CD4-positive, alpha-beta T cell (primary cell): ENCODE measurements around the gene RRAS. TPM values are rescaled to one million over a fixed set of nuclear protein-coding genes. Genes with fewer than 3 reads are reported as not detected.

Experiments used
- ATAC-seq: fragments of 200-7000 bp; cut with Tn5 transposase; one replicate; pipeline ENCODE4 v1.10.0; 2022; ENCODE audit warnings: mild to moderate bottlenecking; ENCODE audit not compliant: poor library complexity
- CTCF ChIA-PET: fragments of 350-600 bp; sonication (Branson Sonifier 250); formaldehyde crosslinking; loops from one replicate; lab custom pipeline; 2021; ENCODE audit warnings: antibody characterized with exemption, inconsistent platforms; lab: Charles Lee
- POLR2A ChIA-PET: fragments of 350-600 bp; sonication (Branson Sonifier 250); formaldehyde crosslinking; loops from one replicate; lab custom pipeline; 2021; ENCODE audit warnings: antibody characterized with exemption, inconsistent platforms; lab: Charles Lee
- DNase-seq, 14 experiments: peaks; one replicate each; pipeline ENCODE4 v3.0.0-alpha.2; 2013 to 2020; ENCODE audit warnings: mixed read lengths in 2 of 14
- H3K27ac ChIP-seq, 2 donors: one replicate each; pipeline versions ENCODE4 v1.5.1 to v1.7.0; 2013; ENCODE audit warnings: low read length in 2 of 2, low read depth in 1 of 2, mild to moderate bottlenecking in 1 of 2
- H3K27me3 ChIP-seq, 2 experiments: 1 replicate in 1 of 2; 2 replicates in 1 of 2; pipeline versions ENCODE4 v1.6.1 to v1.7.0; 2013; ENCODE audit warnings: low read length in 2 of 2, control low read depth in 1 of 2, mild to moderate bottlenecking in 1 of 2, moderate library complexity in 1 of 2; ENCODE audit not compliant: insufficient read depth in 2 of 2, control insufficient read depth in 1 of 2
- H3K36me3 ChIP-seq: one replicate; pipeline ENCODE4 v1.6.1; 2013; ENCODE audit warnings: low read length, control low read depth; ENCODE audit not compliant: insufficient read depth
- H3K4me1 ChIP-seq: one replicate; pipeline ENCODE4 v1.6.1; 2013; ENCODE audit warnings: low read length, control low read depth; ENCODE audit not compliant: insufficient read depth
- H3K4me3 ChIP-seq: one replicate; pipeline ENCODE4 v1.5.1; 2013; ENCODE audit warnings: mild to moderate bottlenecking, low read length, moderate library complexity
- H3K9me3 ChIP-seq, 2 experiments: 1 replicate in 1 of 2; 2 replicates in 1 of 2; pipeline versions ENCODE4 v1.6.1 to v1.7.0; 2013; ENCODE audit warnings: low read length in 2 of 2, mild to moderate bottlenecking in 2 of 2, control low read depth in 1 of 2, moderate library complexity in 1 of 2; ENCODE audit not compliant: control insufficient read depth in 1 of 2, insufficient read depth in 1 of 2
- H3K27ac Mint-ChIP-seq: one replicate; pipeline ENCODE4 v1.8.0; 2020; ENCODE audit warnings: mixed read lengths
- H3K27me3 Mint-ChIP-seq: one replicate; pipeline ENCODE4 v1.8.0; 2021; ENCODE audit warnings: mixed read lengths
- H3K36me3 Mint-ChIP-seq: one replicate; pipeline ENCODE4 v1.8.0; 2021; ENCODE audit warnings: low read depth, mixed read lengths
- H3K4me1 Mint-ChIP-seq: one replicate; pipeline ENCODE4 v1.8.0; 2021; ENCODE audit warnings: low read depth, mixed read lengths
- H3K4me3 Mint-ChIP-seq: one replicate; pipeline ENCODE4 v1.8.0; 2020; ENCODE audit warnings: mild to moderate bottlenecking, mixed read lengths
- H3K9me3 Mint-ChIP-seq: one replicate; pipeline ENCODE4 v1.8.0; 2020; ENCODE audit warnings: mixed read lengths
- CTCF ChIP-seq: fragments of 200-600 bp; IDR thresholded peaks from one replicate; pipeline ENCODE4 v1.8.0; 2022; ENCODE audit warnings: antibody characterized with exemption, mild to moderate bottlenecking
- intact Hi-C, 2 experiments: fragments of 100-400 bp; cut with DNase I in 1 of 2; cut with micrococcal nuclease in 1 of 2; formaldehyde crosslinking; loops; one replicate each; pipeline versions ENCODE4 v1.15.1 to v1.9.0; 2023 to 2025; cut with DNase I, micrococcal nuclease
- total RNA-seq, 174 experiments: library from RNA in 2 of 174; stranded (reverse) in 2 of 174; gene quantifications; one replicate each; pipeline ENCODE4 v1.2.3 and lab custom pipeline; 2021 to 2026

The RRAS gene
- total RNA-seq, 2 experiments from 2014 or later: 4.2 to 4.7 TPM

- TF ChIP-seq CTCF: no peak
- intact Hi-C loops: no loop called here
- no peaks in the 10 kb centered on the region for H3K9me3 ChIP-seq
- ChIA-PET CTCF (no interaction called here), POLR2A (interaction anchor here (0.6 to 1.5 kb wide), 2 partner anchors 40 to 150 kb away, joined by 4 to 5 read pairs; partner anchors contain the start of gene RRAS)
- no peaks in the 10 kb centered on the region for H3K27me3 ChIP-seq
- Mint-ChIP-seq H3K36me3 (peaks cover 55% of the 10 kb centered on the region), H3K27ac (peak overlapping the region; percentile 53), H3K27me3 (no peaks in the 10 kb centered on the region), H3K9me3 (no peaks in the 10 kb centered on the region), H3K4me3 (no peak overlapping the region), H3K4me1 (peaks cover 16% of the 10 kb centered on the region)
- no peak overlapping the region for H3K27ac ChIP-seq
- peaks cover 77% of the 10 kb centered on the region for H3K36me3 ChIP-seq
- ATAC-seq (no peak), DNase-seq (no peak)
- H3K4me3 ChIP-seq: no peak overlapping the region
- peaks cover 15% of the 10 kb centered on the region for H3K4me1 ChIP-seq
These were observed 40.3 kb downstream of the RRAS start for GRCh38 chr19:49599378-49600295.

- DNase-seq: no peak
- H3K36me3 ChIP-seq: peaks cover 73% of the 10 kb centered on the region
- POLR2A ChIA-PET: interaction anchor here (1.7 kb wide), 1 partner anchor 44 kb away, joined by 4 read pairs; the partner anchor contains the start of gene SCAF1
- H3K27me3 Mint-ChIP-seq: no peaks in the 10 kb centered on the region
- ATAC-seq: no peak
- peaks cover 26% of the 10 kb centered on the region for H3K4me1 ChIP-seq
- no peaks in the 10 kb centered on the region for H3K27me3 ChIP-seq
- H3K4me3 Mint-ChIP-seq: no peak overlapping the region
- peaks cover 62% of the 10 kb centered on the region for H3K36me3 Mint-ChIP-seq
- no peaks in the 10 kb centered on the region for H3K9me3 ChIP-seq
- no peak for TF ChIP-seq CTCF
- no peak overlapping the region for H3K27ac Mint-ChIP-seq
- intact Hi-C loops: no loop called here
- no peak overlapping the region for H3K4me3 ChIP-seq
- CTCF ChIA-PET: no interaction called here
- no peaks in the 10 kb centered on the region for H3K9me3 Mint-ChIP-seq
- H3K4me1 Mint-ChIP-seq: peaks cover 30% of the 10 kb centered on the region
- no peak overlapping the region for H3K27ac ChIP-seq
These were observed 42.3 kb downstream of the RRAS start for GRCh38 chr19:49597703-49597974.

GRCh38 chr19:49596954-49597702 lies 42.8 kb downstream of the RRAS start:
- POLR2A ChIA-PET: interaction anchor here (1.7 to 1.8 kb wide), 2 partner anchors 43 to 45 kb away, joined by 4 to 6 read pairs; partner anchors contain the start of genes RRAS and SCAF1
- no peak overlapping the region for H3K27ac Mint-ChIP-seq
- no peak overlapping the region for H3K4me3 Mint-ChIP-seq
- no peaks in the 10 kb centered on the region for H3K27me3 Mint-ChIP-seq
- intact Hi-C loops: no loop called here
- Histone ChIP-seq H3K27me3 (no peaks in the 10 kb centered on the region), H3K4me3 (no peak overlapping the region), H3K4me1 (peaks cover 29% of the 10 kb centered on the region), H3K36me3 (peaks cover 69% of the 10 kb centered on the region), H3K27ac (no peak overlapping the region), H3K9me3 (no peaks in the 10 kb centered on the region)
- peaks cover 33% of the 10 kb centered on the region for H3K4me1 Mint-ChIP-seq
- TF ChIP-seq CTCF: no peak
- CTCF ChIA-PET: interaction anchor here (0.6 kb wide), 1 partner anchor 199 kb away, joined by 4 read pairs; no protein-coding TSS in a partner anchor
- H3K9me3 Mint-ChIP-seq: no peaks in the 10 kb centered on the region
- ATAC-seq (no peak), DNase-seq (no peak)
- peaks cover 62% of the 10 kb centered on the region for H3K36me3 Mint-ChIP-seq
